HG03460 (cell line): ENCODE results near the gene RAB4A.

ENCODE experiments used
- ATAC-seq: cut with Tn5 transposase; IDR thresholded peaks from one replicate; pipeline ENCODE4 v1.9.1; 2021; ENCODE audit not compliant: unreplicated experiment

Gene RAB4A

GRCh38 chr1:229334269-229334668 lies 63.4 kb downstream of the RAB4A start:
- ATAC-seq: no peak

DNA sequence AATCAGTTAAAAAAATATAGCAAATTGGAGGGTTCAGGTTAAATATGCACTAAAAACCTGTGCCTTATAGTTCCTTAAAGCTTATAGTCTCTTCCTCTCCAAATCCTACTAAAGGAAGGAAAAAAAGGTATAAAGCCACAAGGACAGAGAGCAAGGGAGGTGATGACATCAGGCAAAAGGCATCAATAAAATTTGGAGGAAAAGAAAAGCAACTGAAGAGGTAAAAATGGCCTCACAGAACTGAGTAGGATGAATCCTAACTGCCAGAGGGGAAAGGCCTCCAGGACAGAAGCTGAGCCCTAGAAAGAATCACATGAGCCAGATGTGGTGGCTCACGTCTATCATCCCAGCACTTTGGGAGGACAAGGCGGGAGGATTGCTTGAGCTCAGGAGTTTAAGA lies 63.8 kb downstream of the RAB4A start:
- ATAC-seq: no peak

GRCh38 chr1:229336345-229336744 lies 65.4 kb downstream of the RAB4A start:
- no peak for ATAC-seq

DNA sequence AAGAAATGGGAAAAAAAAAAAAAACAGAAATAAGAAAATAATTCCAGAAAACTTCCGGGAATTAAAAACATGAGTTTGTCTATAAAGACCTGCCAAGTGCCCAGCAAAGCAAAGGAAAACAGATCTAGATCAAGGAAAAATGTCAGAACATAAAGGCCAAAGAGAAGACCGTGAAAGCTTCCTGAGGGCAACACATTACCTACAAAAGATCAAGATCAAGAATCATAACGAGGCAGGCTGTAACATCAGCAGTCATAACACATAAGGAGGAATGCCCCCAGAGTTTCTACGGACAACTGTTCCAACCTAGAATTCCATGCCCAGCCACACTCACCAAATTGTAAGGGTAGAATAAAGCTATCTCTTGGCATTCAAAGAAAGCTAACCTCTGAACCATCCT lies 68.2 kb downstream of the RAB4A start:
- no peak for ATAC-seq

- no peak for ATAC-seq
Observed at GRCh38 chr1:229339520-229339919, 68.6 kb downstream of the RAB4A start.

DNA sequence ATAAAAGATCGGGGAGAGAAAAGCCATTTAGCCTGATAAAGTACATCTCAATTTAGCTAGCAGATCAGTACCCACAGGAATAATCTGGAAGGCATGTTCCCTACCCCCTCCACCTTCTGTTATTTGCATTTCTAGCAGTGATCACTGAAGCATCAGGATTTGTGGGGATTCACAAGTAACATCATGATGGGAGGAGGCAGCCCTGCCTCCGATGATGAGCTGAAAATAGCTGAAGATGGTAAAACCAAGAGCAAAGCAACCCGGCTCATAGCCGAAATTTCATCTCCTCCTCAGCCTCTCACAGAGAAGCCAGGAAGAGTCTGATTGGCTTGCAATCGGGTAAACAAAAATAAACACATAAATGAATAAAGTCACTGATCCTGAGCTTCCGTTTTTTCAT lies 69.6 kb downstream of the RAB4A start:
- ATAC-seq: no peak

DNA sequence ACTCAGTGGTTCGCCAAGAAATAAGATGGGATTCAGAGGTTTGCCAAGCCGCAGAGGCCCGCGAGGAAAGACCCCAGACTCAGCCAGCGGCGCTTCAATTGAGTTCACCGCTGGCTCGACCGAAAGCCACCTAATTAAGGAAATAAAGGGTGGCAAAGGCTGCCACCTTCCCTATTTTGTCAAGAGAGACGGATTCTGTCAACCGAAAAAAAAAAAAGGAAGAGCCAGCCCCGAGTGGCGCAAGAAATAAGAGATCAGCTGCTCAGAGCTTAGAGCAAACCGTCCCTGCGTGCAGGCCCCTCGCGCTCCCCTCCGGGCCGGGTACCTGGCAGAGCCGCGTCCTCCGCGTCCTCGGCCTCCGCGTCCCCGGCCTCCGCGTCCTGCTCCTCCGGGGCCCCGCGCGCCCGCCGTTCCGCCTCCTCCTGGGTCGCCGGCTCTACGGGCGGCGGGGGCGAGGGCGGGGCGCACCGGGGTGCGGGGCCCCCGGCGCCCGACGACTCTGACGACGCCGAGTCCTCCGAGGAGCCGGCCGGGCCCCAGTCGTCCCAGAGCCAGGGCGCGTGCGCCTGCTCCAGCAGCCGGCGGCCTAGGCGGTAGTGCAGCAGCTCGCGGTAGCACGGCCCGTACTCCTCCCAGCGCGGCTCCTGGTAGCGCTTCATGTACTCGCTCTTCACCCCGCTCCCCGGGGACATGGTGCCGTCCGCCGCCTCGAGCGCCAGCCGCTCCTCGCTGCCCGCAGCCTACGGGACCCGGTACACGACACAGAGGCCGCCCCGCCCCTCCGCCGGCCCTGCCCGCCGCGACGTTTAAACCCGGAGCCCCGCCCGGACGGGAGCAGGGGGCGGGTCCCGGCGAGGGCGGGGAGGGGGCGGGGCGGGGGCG lies 71.1 kb downstream of the RAB4A start:
- ATAC-seq: peak; percentile 58

- ATAC-seq: peak; percentile 34
Observed at GRCh38 chr1:229342656-229343569, 72.0 kb downstream of the RAB4A start, which contains the start of gene CCSAP. Gene CCSAP, minus strand, starts transcription at chr1:229343047. Its CDS starts 582 bp downstream, at chr1:229342465.

GRCh38 chr1:229344139-229344538 lies 73.2 kb downstream of the RAB4A start:
- no peak for ATAC-seq

DNA sequence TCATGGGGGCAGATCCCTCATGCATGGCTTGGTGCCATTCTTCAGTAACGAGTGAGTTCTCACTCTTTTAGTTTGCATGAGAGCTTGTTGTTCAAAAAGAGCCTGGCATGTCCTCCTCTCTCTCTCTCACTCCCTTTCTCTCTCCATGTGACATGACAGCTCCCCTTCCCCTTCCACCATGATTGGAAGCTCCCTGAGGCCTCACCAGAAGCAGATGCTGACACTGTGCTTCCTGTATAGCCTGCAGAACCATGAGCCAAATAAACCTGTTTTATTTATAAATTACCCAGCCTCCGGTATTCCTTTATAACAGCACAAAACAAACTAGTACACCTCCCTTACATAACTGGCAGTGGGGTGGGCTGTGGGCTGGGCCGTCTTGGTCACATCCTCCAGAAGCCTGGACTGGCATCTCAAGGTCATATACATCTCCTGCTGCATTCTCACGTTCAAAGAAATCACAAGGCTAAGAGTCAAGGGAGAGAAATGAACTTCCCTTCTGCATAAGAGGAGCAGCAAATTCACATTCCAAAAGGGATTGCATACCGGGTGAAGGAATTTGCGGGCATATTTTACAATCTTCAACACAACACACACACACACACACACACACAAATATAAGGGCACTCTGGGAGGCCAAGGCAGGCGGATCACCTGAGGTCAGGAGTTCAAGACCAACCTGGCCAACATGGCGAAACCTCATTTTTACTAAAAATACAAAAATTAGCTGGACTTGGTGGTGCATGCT lies 74.2 kb downstream of the RAB4A start:
- ATAC-seq: no peak

DNA sequence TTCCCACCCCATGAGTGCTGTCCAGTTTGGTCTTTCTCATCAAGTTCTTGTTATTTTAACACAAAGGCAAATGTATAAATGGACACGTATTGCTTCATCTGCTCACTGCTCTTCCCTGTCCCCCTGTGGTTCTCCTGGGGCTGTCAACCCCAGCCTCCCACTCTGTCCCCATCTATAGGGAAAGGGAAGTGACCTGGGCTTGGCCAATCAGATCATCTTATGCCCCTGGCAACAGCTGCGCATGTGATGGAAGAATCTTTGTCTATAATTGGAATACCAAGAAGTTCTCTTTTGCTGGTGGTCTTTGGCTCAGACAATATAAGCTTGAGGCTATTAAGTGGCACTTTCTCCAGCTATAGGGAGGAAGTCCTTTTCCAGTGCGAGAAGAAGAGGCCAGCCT lies 76.6 kb downstream of the RAB4A start:
- ATAC-seq: no peak

- ATAC-seq: no peak
Observed at GRCh38 chr1:229349463-229350385, 78.8 kb downstream of the RAB4A start.

- ATAC-seq: no peak
Observed at GRCh38 chr1:229352975-229353374, 82.1 kb downstream of the RAB4A start.

DNA sequence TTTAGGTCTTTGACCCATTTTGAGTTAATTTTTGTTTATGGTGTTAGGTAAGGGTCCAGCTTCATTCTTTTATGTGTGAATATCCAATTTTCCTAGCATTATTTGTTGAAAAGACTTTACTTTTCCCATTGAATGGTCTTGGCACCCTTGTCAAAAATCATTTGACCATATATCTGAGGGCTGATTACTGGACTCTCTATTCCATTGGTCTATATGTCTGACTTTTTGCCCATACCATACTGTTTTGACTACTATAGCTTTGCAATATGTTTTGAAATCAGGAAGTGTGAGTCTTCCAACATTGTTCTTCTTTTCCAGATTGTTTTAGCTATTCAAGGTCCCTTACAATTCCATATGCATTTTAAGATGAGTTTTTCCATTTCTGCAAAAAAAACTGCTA lies 83.3 kb downstream of the RAB4A start:
- no peak for ATAC-seq
